CD4-positive, alpha-beta T cell (primary cell): Measurements from ENCODE around the gene DSTN. TPM values are rescaled to one million over a fixed set of nuclear protein-coding genes. Genes with fewer than 3 reads are reported as not detected.

Source experiments
- ATAC-seq: fragments of 200-7000 bp; cut with Tn5 transposase; one replicate; pipeline ENCODE4 v1.10.0; 2022; ENCODE audit warnings: mild to moderate bottlenecking; ENCODE audit not compliant: poor library complexity
- CTCF ChIA-PET: fragments of 350-600 bp; sonication (Branson Sonifier 250); formaldehyde crosslinking; loops from one replicate; lab custom pipeline; 2021; ENCODE audit warnings: antibody characterized with exemption, inconsistent platforms; lab: Charles Lee
- POLR2A ChIA-PET: fragments of 350-600 bp; sonication (Branson Sonifier 250); formaldehyde crosslinking; loops from one replicate; lab custom pipeline; 2021; ENCODE audit warnings: antibody characterized with exemption, inconsistent platforms; lab: Charles Lee
- DNase-seq, 14 experiments: peaks; one replicate each; pipeline ENCODE4 v3.0.0-alpha.2; 2013 to 2020; ENCODE audit warnings: mixed read lengths in 2 of 14
- H3K27ac ChIP-seq, 2 donors: one replicate each; pipeline versions ENCODE4 v1.5.1 to v1.7.0; 2013; ENCODE audit warnings: low read length in 2 of 2, low read depth in 1 of 2, mild to moderate bottlenecking in 1 of 2
- H3K27me3 ChIP-seq, 2 experiments: 1 replicate in 1 of 2; 2 replicates in 1 of 2; pipeline versions ENCODE4 v1.6.1 to v1.7.0; 2013; ENCODE audit warnings: low read length in 2 of 2, control low read depth in 1 of 2, mild to moderate bottlenecking in 1 of 2, moderate library complexity in 1 of 2; ENCODE audit not compliant: insufficient read depth in 2 of 2, control insufficient read depth in 1 of 2
- H3K36me3 ChIP-seq: one replicate; pipeline ENCODE4 v1.6.1; 2013; ENCODE audit warnings: low read length, control low read depth; ENCODE audit not compliant: insufficient read depth
- H3K4me1 ChIP-seq: one replicate; pipeline ENCODE4 v1.6.1; 2013; ENCODE audit warnings: low read length, control low read depth; ENCODE audit not compliant: insufficient read depth
- H3K4me3 ChIP-seq: one replicate; pipeline ENCODE4 v1.5.1; 2013; ENCODE audit warnings: mild to moderate bottlenecking, low read length, moderate library complexity
- H3K9me3 ChIP-seq, 2 experiments: 1 replicate in 1 of 2; 2 replicates in 1 of 2; pipeline versions ENCODE4 v1.6.1 to v1.7.0; 2013; ENCODE audit warnings: low read length in 2 of 2, mild to moderate bottlenecking in 2 of 2, control low read depth in 1 of 2, moderate library complexity in 1 of 2; ENCODE audit not compliant: control insufficient read depth in 1 of 2, insufficient read depth in 1 of 2
- H3K27ac Mint-ChIP-seq: one replicate; pipeline ENCODE4 v1.8.0; 2020; ENCODE audit warnings: mixed read lengths
- H3K27me3 Mint-ChIP-seq: one replicate; pipeline ENCODE4 v1.8.0; 2021; ENCODE audit warnings: mixed read lengths
- H3K36me3 Mint-ChIP-seq: one replicate; pipeline ENCODE4 v1.8.0; 2021; ENCODE audit warnings: low read depth, mixed read lengths
- H3K4me1 Mint-ChIP-seq: one replicate; pipeline ENCODE4 v1.8.0; 2021; ENCODE audit warnings: low read depth, mixed read lengths
- H3K4me3 Mint-ChIP-seq: one replicate; pipeline ENCODE4 v1.8.0; 2020; ENCODE audit warnings: mild to moderate bottlenecking, mixed read lengths
- H3K9me3 Mint-ChIP-seq: one replicate; pipeline ENCODE4 v1.8.0; 2020; ENCODE audit warnings: mixed read lengths
- CTCF ChIP-seq: fragments of 200-600 bp; IDR thresholded peaks from one replicate; pipeline ENCODE4 v1.8.0; 2022; ENCODE audit warnings: antibody characterized with exemption, mild to moderate bottlenecking
- intact Hi-C, 2 experiments: fragments of 100-400 bp; cut with DNase I in 1 of 2; cut with micrococcal nuclease in 1 of 2; formaldehyde crosslinking; loops; one replicate each; pipeline versions ENCODE4 v1.15.1 to v1.9.0; 2023 to 2025; cut with DNase I, micrococcal nuclease
- total RNA-seq, 174 experiments: library from RNA in 2 of 174; stranded (reverse) in 2 of 174; gene quantifications; one replicate each; pipeline ENCODE4 v1.2.3 and lab custom pipeline; 2021 to 2026

The DSTN gene
- total RNA-seq, 2 experiments from 2014 or later: 36.0 to 38.9 TPM

GRCh38 chr20:17651129-17651759 is 81.4 kb downstream of the DSTN start:
- DNase-seq: peak in 1 of 14 experiments; percentile 5
- Mint-ChIP-seq H3K27me3 (no peaks in the 10 kb centered on the region), H3K4me1 (no peaks in the 10 kb centered on the region), H3K36me3 (no peaks in the 10 kb centered on the region), H3K9me3 (no peaks in the 10 kb centered on the region), H3K4me3 (no peak overlapping the region), H3K27ac (no peak overlapping the region)
- Histone ChIP-seq H3K9me3 (no peaks in the 10 kb centered on the region), H3K27me3 (no peaks in the 10 kb centered on the region), H3K4me3 (no peak overlapping the region), H3K27ac (no peak overlapping the region), H3K36me3 (no peaks in the 10 kb centered on the region), H3K4me1 (peaks cover 16% of the 10 kb centered on the region)
- no peak for ATAC-seq
- TF ChIP-seq CTCF: no peak
- ChIA-PET CTCF (no interaction called here), POLR2A (interaction anchor here (1.5 kb wide), 1 partner anchor 31 kb away, joined by 3 read pairs; the partner anchor contains the start of gene RRBP1)
- intact Hi-C loops: loop anchor here in 1 of 2 experiments (10.0 kb wide), 1 partner anchor 244 kb away; no protein-coding TSS in a partner anchor

- intact Hi-C loops: loop anchor here in 1 of 2 experiments (10.0 kb wide), 1 partner anchor 243 kb away; no protein-coding TSS in a partner anchor
- no peak overlapping the region for H3K4me3 Mint-ChIP-seq
- Histone ChIP-seq H3K27ac (no peak overlapping the region), H3K27me3 (no peaks in the 10 kb centered on the region), H3K36me3 (no peaks in the 10 kb centered on the region), H3K9me3 (no peaks in the 10 kb centered on the region), H3K4me3 (no peak overlapping the region), H3K4me1 (peaks cover 16% of the 10 kb centered on the region)
- ChIA-PET CTCF (no interaction called here), POLR2A (interaction anchor here (1.5 kb wide), 1 partner anchor 30 kb away, joined by 3 read pairs; the partner anchor contains the start of gene RRBP1)
- DNase-seq (peak in 1 of 14 experiments; percentile 28), ATAC-seq (no peak)
- no peaks in the 10 kb centered on the region for H3K9me3 Mint-ChIP-seq
- no peaks in the 10 kb centered on the region for H3K27me3 Mint-ChIP-seq
- H3K36me3 Mint-ChIP-seq: peaks cover under 1% of the 10 kb centered on the region
- no peak overlapping the region for H3K27ac Mint-ChIP-seq
- H3K4me1 Mint-ChIP-seq: no peaks in the 10 kb centered on the region
- no peak for TF ChIP-seq CTCF
Observed at GRCh38 chr20:17651760-17652388, 82.0 kb downstream of the DSTN start.

GRCh38 chr20:17652411-17652810 is 82.5 kb downstream of the DSTN start:
- no peaks in the 10 kb centered on the region for H3K27me3 Mint-ChIP-seq
- no peaks in the 10 kb centered on the region for H3K4me1 Mint-ChIP-seq
- H3K27ac Mint-ChIP-seq: no peak overlapping the region
- intact Hi-C loops: loop anchor here in 1 of 2 experiments (10.0 kb wide), 1 partner anchor 242 kb away; no protein-coding TSS in a partner anchor
- no peak for TF ChIP-seq CTCF
- H3K36me3 Mint-ChIP-seq: peaks cover 5% of the 10 kb centered on the region
- H3K27ac ChIP-seq: no peak overlapping the region
- DNase-seq (peak in 1 of 14 experiments; percentile 17), ATAC-seq (no peak)
- no peaks in the 10 kb centered on the region for H3K27me3 ChIP-seq
- H3K4me1 ChIP-seq: peaks cover 16% of the 10 kb centered on the region
- H3K9me3 Mint-ChIP-seq: no peaks in the 10 kb centered on the region
- no peaks in the 10 kb centered on the region for H3K9me3 ChIP-seq
- H3K4me3 ChIP-seq: no peak overlapping the region
- H3K36me3 ChIP-seq: no peaks in the 10 kb centered on the region
- ChIA-PET CTCF (no interaction called here), POLR2A (no interaction called here)
- H3K4me3 Mint-ChIP-seq: no peak overlapping the region
